Measurements from ENCODE around the gene PJA2.

DNA sequence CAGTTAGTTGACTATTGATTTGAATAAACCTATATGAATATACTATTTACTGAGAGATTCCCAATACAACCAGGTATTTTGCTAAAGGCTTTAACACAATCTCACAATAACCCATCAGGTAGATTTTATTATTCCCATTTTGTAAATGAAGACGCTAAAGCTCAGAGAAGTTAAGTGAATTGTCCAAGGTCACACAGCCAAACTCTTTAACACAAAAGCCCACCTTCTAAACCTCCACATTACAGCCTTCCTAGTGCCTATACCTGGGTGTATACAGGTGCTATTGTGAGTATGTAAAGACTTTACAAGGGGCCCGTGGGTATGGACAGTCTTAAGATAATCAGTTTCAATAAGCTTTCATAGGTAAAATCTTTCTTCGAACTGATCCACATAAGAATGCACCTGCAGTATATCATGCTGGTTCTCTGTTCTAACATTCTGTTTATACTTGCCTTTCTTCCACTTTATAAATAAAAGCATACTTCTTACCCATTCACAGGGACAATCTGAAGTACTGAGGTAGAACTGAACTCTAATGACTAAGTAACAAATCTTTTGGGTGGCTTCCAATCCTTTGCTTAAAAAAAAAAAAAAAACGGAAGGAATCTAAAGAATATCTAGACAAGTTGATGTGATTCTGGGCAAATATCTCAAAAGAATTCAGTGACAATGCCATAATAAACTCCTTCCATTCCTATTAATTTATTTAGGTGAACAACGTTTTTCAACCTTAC, 59.1 kb downstream of the PJA2 start:
- TF ChIP-seq CTCF (IDR thresholded peaks at IDR 0.05 in 4 of 5, conservative IDR thresholded peaks at IDR 0.05 in 1 of 5) (no peak), POLR2A (IDR thresholded peaks at IDR 0.05) (no peak)
